Myocyte (in vitro differentiated cells): ENCODE results near the gene PMP22. TPM values are rescaled to one million over a fixed set of nuclear protein-coding genes. Genes with fewer than 3 reads are reported as not detected.
"Not testable (repeated sequence)": the region's sequence is repeated elsewhere in the genome, so short reads cannot be mapped to it uniquely, and the experiment has no call there.

ENCODE experiments used
- DNase-seq: peaks from one replicate; pipeline ENCODE4 v3.0.0-alpha.2; 2012; ENCODE audit warnings: low read depth
- microRNA-seq: library from miRNA; unstranded; fragments of <30 nt; microRNA quantifications from one replicate; pipeline ENCODE4, GENCODE V29; 2016
- total RNA-seq: library from RNA; depleted of rRNA; stranded (reverse); fragments of >200 nt; gene quantifications from 2 replicates; pipeline ENCODE4 v1.2.3, GENCODE V29; 2014

PMP22 gene
- total RNA-seq, 1 donor from 2014 or later = 32.8 TPM

- peak; percentile 26 for DNase-seq
Measured at GRCh38 chr17:15220785-15221184, 44.3 kb downstream of the PMP22 start.

- no peak for DNase-seq
Measured at GRCh38 chr17:15216481-15216880, 48.6 kb downstream of the PMP22 start.

DNA sequence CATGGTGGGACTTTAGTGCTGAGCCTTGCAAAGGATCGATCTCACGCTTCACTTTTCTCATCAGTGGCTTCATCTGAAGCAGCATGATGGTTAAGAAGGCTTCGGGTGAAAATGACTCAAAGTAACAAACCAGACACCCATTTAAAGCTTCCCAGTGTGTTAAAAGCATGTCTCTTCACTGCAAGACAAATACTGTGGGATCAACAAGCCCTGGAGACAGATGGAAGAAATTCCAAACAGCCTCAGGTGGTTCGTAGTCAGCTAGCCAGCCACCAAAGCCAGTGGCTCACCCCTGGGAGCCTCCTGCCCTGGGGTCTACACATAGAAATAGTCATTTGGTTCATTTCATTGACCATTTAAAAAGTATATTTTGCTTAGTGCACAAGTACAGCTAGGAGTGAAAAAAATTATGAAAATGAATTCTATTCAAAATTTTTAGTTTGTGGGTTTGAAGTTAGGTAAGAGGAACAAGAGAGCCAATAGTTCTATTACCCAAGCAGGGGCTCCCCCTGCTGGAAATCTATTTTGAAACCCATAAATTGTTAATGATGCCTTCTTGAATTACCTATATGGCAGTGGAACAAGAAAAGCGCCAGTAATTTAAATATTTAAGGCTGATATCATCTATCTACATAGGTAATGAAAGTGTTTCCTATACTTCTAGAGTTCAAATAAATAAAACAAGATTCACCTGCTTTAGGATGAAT is 51.6 kb downstream of the PMP22 start:
- DNase-seq = peak; percentile 53

- no peak for DNase-seq
Measured at GRCh38 chr17:15210247-15210646, 54.9 kb downstream of the PMP22 start.

DNA sequence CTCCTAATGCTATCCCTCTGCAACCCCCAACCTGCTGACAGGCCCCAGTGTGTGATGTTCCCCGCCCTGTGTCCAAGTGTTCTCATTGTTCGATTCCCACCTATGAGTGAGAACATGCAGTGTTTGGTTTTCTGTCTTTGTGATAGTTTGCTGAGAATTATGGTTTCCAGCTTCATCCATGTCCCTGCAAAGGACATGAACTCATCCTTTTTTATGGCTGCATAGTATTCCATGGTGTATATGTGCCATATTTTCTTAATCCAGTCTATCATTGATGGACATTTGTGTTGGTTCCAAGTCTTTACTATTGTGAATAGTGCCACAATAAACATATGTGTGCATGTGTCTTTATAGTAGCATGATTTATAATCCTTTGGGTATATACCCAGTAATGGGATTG is 62.1 kb downstream of the PMP22 start:
- DNase-seq = not testable (repeated sequence)

- DNase-seq = not testable (repeated sequence)
Measured at GRCh38 chr17:15200574-15200973, 64.6 kb downstream of the PMP22 start.

DNA sequence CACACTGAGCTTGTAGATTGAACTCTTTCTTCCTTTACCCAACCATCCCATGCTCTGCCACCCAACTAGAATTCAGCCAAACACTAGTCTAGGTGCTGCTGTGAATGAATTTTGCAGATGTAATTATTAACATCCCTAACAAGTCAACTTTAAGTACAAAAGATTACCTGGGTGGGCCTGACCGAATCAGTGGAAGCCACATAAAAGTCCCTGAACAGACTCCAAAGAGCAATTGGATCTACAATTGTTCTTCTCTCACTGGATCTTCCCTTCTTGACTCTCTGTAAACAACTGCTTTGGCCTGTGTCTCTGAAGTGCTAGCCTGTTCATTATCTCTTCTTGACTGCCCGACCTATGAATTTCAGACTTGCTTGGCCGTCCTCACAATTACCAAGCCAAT is 67.9 kb downstream of the PMP22 start:
- DNase-seq = no peak

GRCh38 chr17:15194859-15195277 is 70.3 kb downstream of the PMP22 start:
- DNase-seq = peak; percentile 50

DNA sequence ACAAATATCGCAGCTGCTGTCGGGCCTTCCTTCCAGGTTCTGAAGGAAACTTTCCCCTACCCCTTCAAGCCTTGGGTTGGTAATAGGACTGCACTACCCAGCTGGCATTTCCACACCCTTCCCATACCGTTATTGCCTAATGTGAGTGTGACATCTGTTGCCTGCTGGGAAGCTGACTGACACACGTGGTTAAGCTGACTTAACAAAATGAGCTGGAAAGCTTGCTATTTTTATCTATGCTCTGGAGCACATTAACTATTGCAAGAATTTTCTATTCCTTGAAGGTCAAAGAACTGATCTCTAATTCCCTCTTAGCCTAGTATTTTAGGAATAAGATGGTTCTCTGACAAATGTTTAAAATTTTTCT is 79.5 kb downstream of the PMP22 start:
- DNase-seq = peak; percentile 95

GRCh38 chr17:15184872-15185624 is 80.1 kb downstream of the PMP22 start:
- no peak for DNase-seq

DNA sequence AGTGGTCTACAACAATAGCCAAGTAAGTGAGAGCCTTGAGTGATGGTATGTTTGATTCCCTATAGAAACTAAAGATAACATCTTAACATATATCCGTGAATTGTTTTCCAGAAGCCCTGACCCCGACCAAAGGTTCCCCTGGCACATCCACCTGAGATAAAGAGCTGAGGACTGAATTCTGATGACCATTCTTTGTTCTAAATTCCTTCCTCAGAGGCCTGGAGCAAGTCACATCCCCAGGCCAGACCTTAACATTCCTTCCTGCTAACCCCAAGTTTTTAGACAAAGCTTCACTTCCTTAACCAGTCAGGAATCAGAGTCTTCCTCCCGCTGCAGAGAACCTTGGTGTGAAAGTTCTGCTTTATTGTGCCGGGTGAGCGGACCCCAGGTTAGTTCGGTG is 83.3 kb downstream of the PMP22 start:
- no peak for DNase-seq

- no peak for DNase-seq
Measured at GRCh38 chr17:15181333-15181732, 83.8 kb downstream of the PMP22 start.

- DNase-seq = no peak
Measured at GRCh38 chr17:15180121-15180561, 85.0 kb downstream of the PMP22 start.

Small RNAs within 50 kb of the gene (microRNA-seq; reads per million reads assigned to microRNA genes)
- gene MIR4731 = 1.1 reads per million

Other genes with a start within 250 kb of the PMP22 start
- gene TEKT3, start 76.3 kb upstream of the PMP22 start, total RNA-seq = not detected in 2 replicates
- gene CDRT4, start 202.3 kb upstream of the PMP22 start, total RNA-seq = 0.52 and 3.4 TPM in 2 replicates